Activated gamma-delta T cell treated with Interleukin-2 at 50 U/mL for 16 hours (primary cell): ENCODE results near the gene CCL3.
A peak's percentile ranks its signal among the peaks of the same experiment; 100 is the strongest.
"Not testable (repeated sequence)": the region's sequence is repeated elsewhere in the genome, so short reads cannot be mapped to it uniquely, and the experiment has no call there.

Experiments
- DNase-seq: peaks from one replicate; pipeline ENCODE4 v3.0.0-alpha.2; 2020

The CCL3 gene

GRCh38 chr17:36085765-36086164 lies 4.2 kb downstream of the CCL3 start:
- no peak for DNase-seq

GRCh38 chr17:36083691-36084090 lies 6.3 kb downstream of the CCL3 start:
- not testable (repeated sequence) for DNase-seq

GRCh38 chr17:36082482-36083120 lies 7.3 kb downstream of the CCL3 start:
- peak; percentile 66 for DNase-seq

- DNase-seq: not testable (repeated sequence)
Measured at GRCh38 chr17:36081681-36082471, 8.1 kb downstream of the CCL3 start.

GRCh38 chr17:36074365-36074764 lies 15.6 kb downstream of the CCL3 start:
- DNase-seq: no peak

- DNase-seq: peak; percentile 69
Measured at GRCh38 chr17:36072431-36073121, 17.4 kb downstream of the CCL3 start.

- no peak for DNase-seq
Measured at GRCh38 chr17:36071751-36072150, 18.2 kb downstream of the CCL3 start.

GRCh38 chr17:36070427-36070826 lies 19.5 kb downstream of the CCL3 start:
- DNase-seq: no peak

- no peak for DNase-seq
Measured at GRCh38 chr17:36069136-36069535, 20.8 kb downstream of the CCL3 start.

- DNase-seq: no peak
Measured at GRCh38 chr17:36068524-36068923, 21.4 kb downstream of the CCL3 start.

- DNase-seq: peak; percentile 33
Measured at GRCh38 chr17:36066365-36066985, 23.5 kb downstream of the CCL3 start.

GRCh38 chr17:36063786-36064541 lies 26.0 kb downstream of the CCL3 start, which contains the start of gene CCL18:
Gene CCL18 (plus strand): TSS chr17:36064272. CDS start chr17:36064343, 71 bp downstream.
- DNase-seq: no peak

- DNase-seq: no peak
Measured at GRCh38 chr17:36060816-36061215, 29.1 kb downstream of the CCL3 start.

GRCh38 chr17:36059406-36059805 lies 30.5 kb downstream of the CCL3 start:
- no peak for DNase-seq

- no peak for DNase-seq
Measured at GRCh38 chr17:36057911-36058310, 32.0 kb downstream of the CCL3 start.

GRCh38 chr17:36055921-36056520 lies 33.9 kb downstream of the CCL3 start:
- DNase-seq: no peak

- no peak for DNase-seq
Measured at GRCh38 chr17:36055171-36055570, 34.8 kb downstream of the CCL3 start.

GRCh38 chr17:36049643-36050042 lies 40.3 kb downstream of the CCL3 start:
- no peak for DNase-seq

GRCh38 chr17:36048066-36048465 lies 41.9 kb downstream of the CCL3 start:
- no peak for DNase-seq
